ENCODE results near the gene CMIP.
"Not testable (repeated sequence)": the region's sequence is repeated elsewhere in the genome, so short reads cannot be mapped to it uniquely, and the experiment has no call there.

Gene CMIP

DNA sequence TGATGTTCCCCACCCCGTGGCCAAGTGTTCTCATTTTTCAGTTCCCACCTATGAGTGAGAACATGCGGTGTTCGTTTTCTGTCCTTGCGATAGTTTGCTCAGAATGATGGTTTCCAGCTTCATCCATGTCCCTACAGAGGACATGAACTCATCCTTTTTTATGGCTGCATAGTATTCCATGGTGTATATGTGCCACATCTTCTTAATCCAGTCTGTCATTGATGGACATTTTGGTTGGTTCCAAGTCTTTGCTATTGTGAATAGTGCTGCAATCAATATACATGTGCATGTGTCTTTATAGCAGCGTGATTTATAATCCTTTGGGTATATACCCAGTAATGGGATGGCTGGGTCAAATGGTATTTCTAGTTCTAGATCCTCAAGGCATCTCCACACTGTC is 244.2 kb downstream of the CMIP start:
- not testable (repeated sequence) for H3K27ac ChIP-seq (ENCODE audit: low read length, poor library complexity, severe bottlenecking); H3K9me3 ChIP-seq (ENCODE audit: control insufficient read depth, low read length); H3K9ac ChIP-seq (ENCODE audit: low read length); H2BK120ac ChIP-seq (ENCODE audit: low read depth, low read length); H3K18ac ChIP-seq (ENCODE audit: low read depth in 1 of 2, low read length in 2 of 2); H2AK5ac ChIP-seq (ENCODE audit: low read length, severe bottlenecking); H2AFZ ChIP-seq (ENCODE audit: low read depth, low read length); H2BK15ac ChIP-seq (ENCODE audit: low read depth, poor library complexity, severe bottlenecking); H2BK12ac ChIP-seq (ENCODE audit: low read length in 2 of 2); H4K8ac ChIP-seq (ENCODE audit: low read length); H3K4ac ChIP-seq (ENCODE audit: low read depth in 1 of 2, low read length in 2 of 2); DNase-seq; H3K14ac ChIP-seq (ENCODE audit: low read length in 2 of 2); H4K91ac ChIP-seq (ENCODE audit: low read length); H3K4me2 ChIP-seq (ENCODE audit: low read length, poor library complexity, severe bottlenecking); H3K23ac ChIP-seq (ENCODE audit: low read length in 2 of 2); H2BK5ac ChIP-seq (ENCODE audit: low read depth, low read length, poor library complexity, severe bottlenecking); H3K27me3 ChIP-seq (ENCODE audit: control insufficient read depth in 1 of 2, insufficient read depth in 1 of 2, low read length in 2 of 2); H3K4me3 ChIP-seq (ENCODE audit: insufficient read depth in 1 of 2, low read depth in 1 of 2, low read length in 2 of 2)
- peaks cover 15 to 45% of the 10 kb centered on the region in 2 experiments for H3K36me3 ChIP-seq (ENCODE audit: control insufficient read depth in 1 of 2, insufficient read depth in 2 of 2, low read depth in 1 of 2, low read length in 2 of 2)
- WGBS = 80% methylated on average over 4 of the region's 5 CpGs
- H3K79me1 ChIP-seq (replicated peaks; ENCODE audit: low read length, poor library complexity, severe bottlenecking) = peaks cover 28% of the 10 kb centered on the region
- peaks cover 21% of the 10 kb centered on the region for H3K4me1 ChIP-seq (ENCODE audit: control insufficient read depth, insufficient read depth, low read depth, low read length)

GRCh38 chr16:81692021-81692420 is 247.4 kb downstream of the CMIP start:
- no peak for DNase-seq
- Histone ChIP-seq H3K18ac (ENCODE audit: low read depth in 1 of 2, low read length in 2 of 2) (no peak overlapping the region), H3K27ac (ENCODE audit: low read length, poor library complexity, severe bottlenecking) (no peak overlapping the region), H3K4me3 (ENCODE audit: insufficient read depth in 1 of 2, low read depth in 1 of 2, low read length in 2 of 2) (no peak overlapping the region), H3K9me3 (ENCODE audit: control insufficient read depth, low read length) (no peaks in the 10 kb centered on the region), H4K8ac (ENCODE audit: low read length) (no peak overlapping the region), H3K23ac (ENCODE audit: low read length in 2 of 2) (no peak overlapping the region), H2AK5ac (ENCODE audit: low read length, severe bottlenecking) (no peak overlapping the region), H3K36me3 (ENCODE audit: control insufficient read depth in 1 of 2, insufficient read depth in 2 of 2, low read depth in 1 of 2, low read length in 2 of 2) (peaks cover 25 to 53% of the 10 kb centered on the region in 2 experiments), H3K14ac (ENCODE audit: low read length in 2 of 2) (no peak overlapping the region), H4K91ac (ENCODE audit: low read length) (no peak overlapping the region), H3K4ac (ENCODE audit: low read depth in 1 of 2, low read length in 2 of 2) (no peak overlapping the region), H2BK12ac (ENCODE audit: low read length in 2 of 2) (no peak overlapping the region), H3K9ac (ENCODE audit: low read length) (no peak overlapping the region), H3K79me1 (replicated peaks; ENCODE audit: low read length, poor library complexity, severe bottlenecking) (peaks cover 13% of the 10 kb centered on the region), H3K4me2 (ENCODE audit: low read length, poor library complexity, severe bottlenecking) (no peak overlapping the region), H3K27me3 (ENCODE audit: control insufficient read depth in 1 of 2, insufficient read depth in 1 of 2, low read length in 2 of 2) (no peaks in the 10 kb centered on the region), H2BK15ac (ENCODE audit: low read depth, poor library complexity, severe bottlenecking) (no peak overlapping the region), H2AFZ (ENCODE audit: low read depth, low read length) (no peak overlapping the region), H2BK120ac (ENCODE audit: low read depth, low read length) (no peak overlapping the region), H2BK5ac (ENCODE audit: low read depth, low read length, poor library complexity, severe bottlenecking) (no peak overlapping the region), H3K4me1 (ENCODE audit: control insufficient read depth, insufficient read depth, low read depth, low read length) (peaks cover 17% of the 10 kb centered on the region)
- 97% methylated on average over 16 of the region's 16 CpGs for WGBS

- Histone ChIP-seq H3K4me3 (ENCODE audit: insufficient read depth in 1 of 2, low read depth in 1 of 2, low read length in 2 of 2) (no peak overlapping the region), H3K36me3 (ENCODE audit: control insufficient read depth in 1 of 2, insufficient read depth in 2 of 2, low read depth in 1 of 2, low read length in 2 of 2) (peaks cover 25 to 57% of the 10 kb centered on the region in 2 experiments), H3K27ac (ENCODE audit: low read length, poor library complexity, severe bottlenecking) (no peak overlapping the region), H3K23ac (ENCODE audit: low read length in 2 of 2) (no peak overlapping the region), H3K14ac (ENCODE audit: low read length in 2 of 2) (no peak overlapping the region), H3K79me1 (replicated peaks; ENCODE audit: low read length, poor library complexity, severe bottlenecking) (peaks cover 10% of the 10 kb centered on the region), H4K91ac (ENCODE audit: low read length) (no peak overlapping the region), H2AFZ (ENCODE audit: low read depth, low read length) (no peak overlapping the region), H3K27me3 (ENCODE audit: control insufficient read depth in 1 of 2, insufficient read depth in 1 of 2, low read length in 2 of 2) (no peaks in the 10 kb centered on the region), H3K9me3 (ENCODE audit: control insufficient read depth, low read length) (no peaks in the 10 kb centered on the region), H4K8ac (ENCODE audit: low read length) (no peak overlapping the region), H3K4ac (ENCODE audit: low read depth in 1 of 2, low read length in 2 of 2) (no peak overlapping the region), H2BK12ac (ENCODE audit: low read length in 2 of 2) (no peak overlapping the region), H2BK120ac (ENCODE audit: low read depth, low read length) (no peak overlapping the region), H3K4me1 (ENCODE audit: control insufficient read depth, insufficient read depth, low read depth, low read length) (peaks cover 12% of the 10 kb centered on the region), H3K18ac (ENCODE audit: low read depth in 1 of 2, low read length in 2 of 2) (no peak overlapping the region), H3K4me2 (ENCODE audit: low read length, poor library complexity, severe bottlenecking) (no peak overlapping the region), H2BK5ac (ENCODE audit: low read depth, low read length, poor library complexity, severe bottlenecking) (no peak overlapping the region), H2BK15ac (ENCODE audit: low read depth, poor library complexity, severe bottlenecking) (no peak overlapping the region), H3K9ac (ENCODE audit: low read length) (no peak overlapping the region), H2AK5ac (ENCODE audit: low read length, severe bottlenecking) (no peak overlapping the region)
- no peak for DNase-seq
- 98% methylated on average over 15 of the region's 15 CpGs for WGBS
These were observed 248.0 kb downstream of the CMIP start for GRCh38 chr16:81692571-81692970.

- 93% methylated on average over 28 of the region's 28 CpGs for WGBS
These were observed 248.6 kb downstream of the CMIP start for GRCh38 chr16:81693041-81693743.

More at GRCh38 chr16:81693041-81693743, 248.6 kb downstream of the CMIP start:
- H3K4me3 ChIP-seq (ENCODE audit: insufficient read depth in 1 of 2, low read depth in 1 of 2, low read length in 2 of 2) = no peak overlapping the region
- H3K27ac ChIP-seq (ENCODE audit: low read length, poor library complexity, severe bottlenecking) = no peak overlapping the region
- peak; percentile 42 for DNase-seq
- H2BK120ac ChIP-seq (ENCODE audit: low read depth, low read length) = no peak overlapping the region
- H3K36me3 ChIP-seq (ENCODE audit: control insufficient read depth in 1 of 2, insufficient read depth in 2 of 2, low read depth in 1 of 2, low read length in 2 of 2) = peaks cover 28 to 59% of the 10 kb centered on the region in 2 experiments
- H2AK5ac ChIP-seq (ENCODE audit: low read length, severe bottlenecking) = no peak overlapping the region
- H2BK12ac ChIP-seq (ENCODE audit: low read length in 2 of 2) = no peak overlapping the region
- H3K23ac ChIP-seq (ENCODE audit: low read length in 2 of 2) = no peak overlapping the region
- H3K4me2 ChIP-seq (ENCODE audit: low read length, poor library complexity, severe bottlenecking) = no peak overlapping the region
- H3K14ac ChIP-seq (ENCODE audit: low read length in 2 of 2) = no peak overlapping the region
- no peak overlapping the region for H4K91ac ChIP-seq (ENCODE audit: low read length)
- peaks cover 7% of the 10 kb centered on the region for H3K79me1 ChIP-seq (replicated peaks; ENCODE audit: low read length, poor library complexity, severe bottlenecking)
- H2BK15ac ChIP-seq (ENCODE audit: low read depth, poor library complexity, severe bottlenecking) = no peak overlapping the region
- H3K9me3 ChIP-seq (ENCODE audit: control insufficient read depth, low read length) = no peaks in the 10 kb centered on the region
- H3K27me3 ChIP-seq (ENCODE audit: control insufficient read depth in 1 of 2, insufficient read depth in 1 of 2, low read length in 2 of 2) = no peaks in the 10 kb centered on the region
- peaks cover 6% of the 10 kb centered on the region for H3K4me1 ChIP-seq (ENCODE audit: control insufficient read depth, insufficient read depth, low read depth, low read length)
- no peak overlapping the region for H3K4ac ChIP-seq (ENCODE audit: low read depth in 1 of 2, low read length in 2 of 2)
- H2BK5ac ChIP-seq (ENCODE audit: low read depth, low read length, poor library complexity, severe bottlenecking) = no peak overlapping the region
- no peak overlapping the region for H3K9ac ChIP-seq (ENCODE audit: low read length)
- no peak overlapping the region for H2AFZ ChIP-seq (ENCODE audit: low read depth, low read length)
- H3K18ac ChIP-seq (ENCODE audit: low read depth in 1 of 2, low read length in 2 of 2) = no peak overlapping the region
- H4K8ac ChIP-seq (ENCODE audit: low read length) = no peak overlapping the region
